ENCODE measurements around the gene SETX.

GRCh38 chr9:132370592-132370991 lies 15.8 kb upstream of the SETX start:
- TF ChIP-seq EZH2 (IDR thresholded peaks at IDR 0.05) (no peak), POLR2AphosphoS5 (IDR thresholded peaks at IDR 0.05; ENCODE audit: borderline replicate concordance, low read depth, low read length) (no peak), FOXP2 (optimal IDR thresholded peaks at IDR 0.05; ENCODE audit: control extremely low read depth, extremely low read length, insufficient read depth) (no peak)

All from SK-N-MC (cell line).